ENCODE data around the gene PTGDS.

PTGDS gene

GRCh38 chr9:137007108-137007815 is 30.0 kb downstream of the PTGDS start:
- no peak overlapping the region for H3K4me3 ChIP-seq (replicated peaks; ENCODE audit: low read depth, low read length)
- no peak for DNase-seq (ENCODE audit: extremely low read depth, insufficient read length)
- H3K27me3 ChIP-seq (replicated peaks; ENCODE audit: control insufficient read depth, insufficient read depth, low read length) = no peaks in the 10 kb centered on the region
- H3K36me3 ChIP-seq (ENCODE audit: control insufficient read depth, insufficient read depth, low read length) = no peaks in the 10 kb centered on the region
- TF ChIP-seq CTCF (IDR thresholded peaks at IDR 0.05; ENCODE audit: insufficient read depth, low read length, poor library complexity, severe bottlenecking) = no peak

GRCh38 chr9:137007816-137008270 is 30.5 kb downstream of the PTGDS start:
- no peak for DNase-seq (ENCODE audit: extremely low read depth, insufficient read length)
- Histone ChIP-seq H3K27me3 (replicated peaks; ENCODE audit: control insufficient read depth, insufficient read depth, low read length) (no peaks in the 10 kb centered on the region), H3K4me3 (replicated peaks; ENCODE audit: low read depth, low read length) (no peak overlapping the region), H3K36me3 (ENCODE audit: control insufficient read depth, insufficient read depth, low read length) (no peaks in the 10 kb centered on the region)
- no peak for TF ChIP-seq CTCF (IDR thresholded peaks at IDR 0.05; ENCODE audit: insufficient read depth, low read length, poor library complexity, severe bottlenecking)

- no peak overlapping the region for H3K4me3 ChIP-seq (replicated peaks; ENCODE audit: low read depth, low read length)
- DNase-seq (ENCODE audit: extremely low read depth, insufficient read length) = no peak
- H3K36me3 ChIP-seq (ENCODE audit: control insufficient read depth, insufficient read depth, low read length) = no peaks in the 10 kb centered on the region
- no peak for TF ChIP-seq CTCF (IDR thresholded peaks at IDR 0.05; ENCODE audit: insufficient read depth, low read length, poor library complexity, severe bottlenecking)
- no peaks in the 10 kb centered on the region for H3K27me3 ChIP-seq (replicated peaks; ENCODE audit: control insufficient read depth, insufficient read depth, low read length)
Observed at GRCh38 chr9:137008312-137008711, 31.0 kb downstream of the PTGDS start.

- no peak overlapping the region for H3K4me3 ChIP-seq (replicated peaks; ENCODE audit: low read depth, low read length)
- TF ChIP-seq CTCF (IDR thresholded peaks at IDR 0.05; ENCODE audit: insufficient read depth, low read length, poor library complexity, severe bottlenecking) = no peak
- H3K27me3 ChIP-seq (replicated peaks; ENCODE audit: control insufficient read depth, insufficient read depth, low read length) = no peaks in the 10 kb centered on the region
- no peaks in the 10 kb centered on the region for H3K36me3 ChIP-seq (ENCODE audit: control insufficient read depth, insufficient read depth, low read length)
- no peak for DNase-seq (ENCODE audit: extremely low read depth, insufficient read length)
Observed at GRCh38 chr9:137009217-137009616, 31.9 kb downstream of the PTGDS start.

- TF ChIP-seq CTCF (IDR thresholded peaks at IDR 0.05; ENCODE audit: insufficient read depth, low read length, poor library complexity, severe bottlenecking) = no peak
Observed at GRCh38 chr9:137009938-137010732, 32.8 kb downstream of the PTGDS start.

More at GRCh38 chr9:137009938-137010732, 32.8 kb downstream of the PTGDS start:
- no peak for DNase-seq (ENCODE audit: extremely low read depth, insufficient read length)
- Histone ChIP-seq H3K27me3 (replicated peaks; ENCODE audit: control insufficient read depth, insufficient read depth, low read length) (no peaks in the 10 kb centered on the region), H3K36me3 (ENCODE audit: control insufficient read depth, insufficient read depth, low read length) (no peaks in the 10 kb centered on the region), H3K4me3 (replicated peaks; ENCODE audit: low read depth, low read length) (no peak overlapping the region)

Measured in GM06990 (cell line).